ENCODE data around the gene CLPSL1. TPM values are rescaled to one million over a fixed set of nuclear protein-coding genes. Genes with fewer than 3 reads are reported as not detected.
A peak's percentile ranks its signal among the peaks of the same experiment; 100 is the strongest.

Gene CLPSL1
- total and polyA plus RNA-seq, 2 of the 8 experiments (the other 6 are each of a cell fraction or from before 2014, with no cell fraction given), result not detected

DNA sequence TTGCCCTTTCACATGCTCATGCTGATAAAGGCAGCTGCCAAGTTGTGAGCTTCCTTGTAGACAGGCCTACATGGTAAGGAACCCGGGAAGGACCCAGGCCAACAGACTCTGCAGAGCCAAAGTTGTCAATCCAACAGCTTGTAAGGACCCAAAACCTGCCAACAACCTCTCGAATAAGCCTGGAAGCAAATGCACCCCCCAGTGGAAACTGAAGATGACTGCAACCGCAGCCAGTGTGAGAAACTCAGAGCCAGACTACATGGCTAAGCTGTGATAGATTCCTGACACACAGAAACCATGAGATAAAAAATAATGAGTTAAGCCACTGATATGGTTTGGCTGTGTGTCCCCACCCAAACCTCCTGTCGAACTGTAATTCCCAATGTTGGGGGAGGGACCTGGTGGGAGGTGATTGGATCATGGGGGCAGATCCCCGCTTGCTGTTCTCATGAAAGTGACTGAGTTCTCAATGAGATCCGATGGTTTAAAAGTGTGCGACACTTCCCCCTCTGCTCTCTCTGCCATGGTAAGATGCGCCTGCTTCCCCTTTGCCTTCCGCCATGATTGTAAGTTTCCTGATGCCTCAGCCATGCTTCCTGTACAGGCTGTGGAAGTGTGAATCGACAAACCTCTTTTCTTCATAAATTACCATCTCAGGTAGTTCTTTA lies 23.2 kb upstream of the CLPSL1 start:
- H2BK120ac ChIP-seq (replicated peaks; ENCODE audit: low read depth, low read length), result no peak overlapping the region
- H3K79me2 ChIP-seq (ENCODE audit: control insufficient read depth in 1 of 2, insufficient read depth in 2 of 2, low read length in 2 of 2), result no peaks in the 10 kb centered on the region
- POLR2A ChIA-PET (ENCODE audit: partially characterized antibody), result interaction anchor here (1.2 to 3.6 kb wide), 3 partner anchors 19 to 40 kb away, joined by 3 to 18 read pairs (median 3); no protein-coding TSS in a partner anchor
- peaks cover 5 to 18% (median 12%) of the 10 kb centered on the region in 4 experiments for H3K4me1 ChIP-seq (replicated peaks in 1 of 4; ENCODE audit: control insufficient read depth in 3 of 4, insufficient read depth in 4 of 4, low read length in 3 of 4)
- H3K9me3 ChIP-seq (ENCODE audit: insufficient read depth in 2 of 2, low read depth in 1 of 2, low read length in 1 of 2), result no peaks in the 10 kb centered on the region
- no peak overlapping the region; the same call in 1 of the 2 replicates for H2AK5ac ChIP-seq (ENCODE audit: low read depth, low read length)
- peak overlapping the region; percentile 41 for H4K91ac ChIP-seq (replicated peaks; ENCODE audit: insufficient read length, low read length)
- peak overlapping the region; percentile 88 for H2BK12ac ChIP-seq (ENCODE audit: low read depth, low read length)
- H3K9ac ChIP-seq (replicated peaks in 1 of 4; ENCODE audit: extremely low read depth in 1 of 4, low read depth in 3 of 4, low read length in 3 of 4), result no peak overlapping the region
- DNase-seq (ENCODE audit: low read depth in 1 of 2, low spot score in 2 of 2) (no peak), FAIRE-seq (peak; percentile 82)
- no peaks in the 10 kb centered on the region for H3K27me3 ChIP-seq (replicated peaks in 1 of 4; ENCODE audit: control insufficient read depth in 3 of 4, extremely low read depth in 1 of 4, insufficient read depth in 3 of 4, low read length in 3 of 4)
- no peak overlapping the region for H3K23ac ChIP-seq (ENCODE audit: insufficient read length)
- no peak overlapping the region for H3K4ac ChIP-seq (replicated peaks; ENCODE audit: insufficient read length, low read depth, low read length)
- no peak overlapping the region for H4K8ac ChIP-seq (ENCODE audit: extremely low read depth, insufficient read depth, low read length)
- H3K14ac ChIP-seq (ENCODE audit: insufficient read length), result no peak overlapping the region
- H2BK20ac ChIP-seq (ENCODE audit: low read length), result peak overlapping the region; percentile 84
- no peaks in the 10 kb centered on the region for H3K36me3 ChIP-seq (ENCODE audit: control insufficient read depth in 2 of 4, insufficient read depth in 4 of 4, low read length in 3 of 4)
- no peak overlapping the region for H3K56ac ChIP-seq (replicated peaks; ENCODE audit: insufficient read length, low read depth, low read length)
- CTCF ChIA-PET (ENCODE audit: partially characterized antibody), result interaction anchor here (0.5 to 10.6 kb wide), 31 partner anchors 7 to 235 kb away, joined by 3 to 137 read pairs (median 3); partner anchors contain the start of gene ARMC12
- no peak overlapping the region for H3K27ac ChIP-seq (ENCODE audit: low read depth, low read length)
- H3K4me2 ChIP-seq (ENCODE audit: insufficient read depth in 1 of 2, low read depth in 2 of 2, low read length in 2 of 2), result no peak overlapping the region
- H3K23me2 ChIP-seq (ENCODE audit: low read depth, low read length), result no peaks in the 10 kb centered on the region; the same call in 1 of the 2 replicates
- no peak overlapping the region for H2BK15ac ChIP-seq (ENCODE audit: low read length)
- WGBS, 2 experiments (ENCODE audit: extremely low coverage in 1 of 2, insufficient coverage in 1 of 2, insufficient read length in 1 of 2, insufficient replicate concordance in 2 of 2, low coverage in 1 of 2, low lambda C conversion rate in 2 of 2, missing lambda C conversion rate in 1 of 2), result 55% methylated on average over 10 of the region's 10 CpGs; no CpG with 5 or more reads in 1 of the 2 experiments
- peak overlapping the region; percentile 26 for H2BK5ac ChIP-seq (ENCODE audit: low read depth, low read length)
- no peak overlapping the region for H3K4me3 ChIP-seq (ENCODE audit: extremely low read depth in 1 of 4, insufficient read depth in 2 of 4, low read depth in 3 of 4, low read length in 4 of 4)
- H3K79me1 ChIP-seq (ENCODE audit: low read depth, low read length), result no peaks in the 10 kb centered on the region
- H3K18ac ChIP-seq (ENCODE audit: extremely low read depth, low read length), result peak overlapping the region; percentile 2
- H4K20me1 ChIP-seq (replicated peaks in 1 of 2; ENCODE audit: control insufficient read depth in 1 of 2, insufficient read depth in 2 of 2, low read length in 2 of 2), result no peaks in the 10 kb centered on the region
- no peak overlapping the region for H4K5ac ChIP-seq (ENCODE audit: insufficient read length, low read depth, low read length)
- H2AFZ ChIP-seq (ENCODE audit: low read length), result 0 out of 2 replicates have a peak overlapping the region, but pooled peaks have one; percentile 18
- TF ChIP-seq, protein P1, sequence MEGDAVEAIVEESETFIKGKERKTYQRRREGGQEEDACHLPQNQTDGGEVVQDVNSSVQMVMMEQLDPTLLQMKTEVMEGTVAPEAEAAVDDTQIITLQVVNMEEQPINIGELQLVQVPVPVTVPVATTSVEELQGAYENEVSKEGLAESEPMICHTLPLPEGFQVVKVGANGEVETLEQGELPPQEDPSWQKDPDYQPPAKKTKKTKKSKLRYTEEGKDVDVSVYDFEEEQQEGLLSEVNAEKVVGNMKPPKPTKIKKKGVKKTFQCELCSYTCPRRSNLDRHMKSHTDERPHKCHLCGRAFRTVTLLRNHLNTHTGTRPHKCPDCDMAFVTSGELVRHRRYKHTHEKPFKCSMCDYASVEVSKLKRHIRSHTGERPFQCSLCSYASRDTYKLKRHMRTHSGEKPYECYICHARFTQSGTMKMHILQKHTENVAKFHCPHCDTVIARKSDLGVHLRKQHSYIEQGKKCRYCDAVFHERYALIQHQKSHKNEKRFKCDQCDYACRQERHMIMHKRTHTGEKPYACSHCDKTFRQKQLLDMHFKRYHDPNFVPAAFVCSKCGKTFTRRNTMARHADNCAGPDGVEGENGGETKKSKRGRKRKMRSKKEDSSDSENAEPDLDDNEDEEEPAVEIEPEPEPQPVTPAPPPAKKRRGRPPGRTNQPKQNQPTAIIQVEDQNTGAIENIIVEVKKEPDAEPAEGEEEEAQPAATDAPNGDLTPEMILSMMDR (IDR thresholded peaks at IDR 0.05; ENCODE audit: control extremely low read depth in 1 of 3, insufficient read depth in 1 of 3, low read depth in 1 of 3, low read length in 3 of 3), result peak; percentile 64 to 78 (median 71)
- TF ChIP-seq JUN (IDR thresholded peaks at IDR 0.05; ENCODE audit: low read depth, low read length) (no peak), CHD2 (IDR thresholded peaks at IDR 0.05; ENCODE audit: low read length) (no peak), GABPA (IDR thresholded peaks at IDR 0.05; ENCODE audit: borderline replicate concordance, insufficient read depth, low read length) (0 out of 2 replicates have a peak, but pooled peaks have one; percentile 45), TAF1 (IDR thresholded peaks at IDR 0.05; ENCODE audit: low read depth, low read length) (no peak), POLR2AphosphoS5 (IDR thresholded peaks at IDR 0.05; ENCODE audit: low read depth, low read length) (no peak), TEAD4 (IDR thresholded peaks at IDR 0.05; ENCODE audit: low read depth, low read length) (no peak), RAD21 (IDR thresholded peaks at IDR 0.05 in 1 of 2, conservative IDR thresholded peaks at IDR 0.05 in 1 of 2; ENCODE audit: low read depth in 2 of 2, low read length in 2 of 2) (peak; percentile 67 to 83)
- TF ChIP-seq, protein P2, sequence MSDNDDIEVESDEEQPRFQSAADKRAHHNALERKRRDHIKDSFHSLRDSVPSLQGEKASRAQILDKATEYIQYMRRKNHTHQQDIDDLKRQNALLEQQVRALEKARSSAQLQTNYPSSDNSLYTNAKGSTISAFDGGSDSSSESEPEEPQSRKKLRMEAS (IDR thresholded peaks at IDR 0.05), result no peak
